GM12878 (cell line): ENCODE measurements around the gene USO1.

Source experiments
- HDAC6 ChIP-seq: fragments of 200-600 bp; sonication (generic); IDR thresholded peaks from one replicate; pipeline ENCODE4 v1.8.0; 2017; ENCODE audit warnings: antibody characterized with exemption; ENCODE audit not compliant: unreplicated experiment
- TF ChIP-seq, protein P1 (sequence below): fragments of 450-650 bp; IDR thresholded peaks from 2 replicates; pipeline ENCODE4 v1.6.1; 2018; ENCODE audit warnings: mild to moderate bottlenecking, low read depth, moderate library complexity; ENCODE audit not compliant: partially characterized antibody

DNA sequence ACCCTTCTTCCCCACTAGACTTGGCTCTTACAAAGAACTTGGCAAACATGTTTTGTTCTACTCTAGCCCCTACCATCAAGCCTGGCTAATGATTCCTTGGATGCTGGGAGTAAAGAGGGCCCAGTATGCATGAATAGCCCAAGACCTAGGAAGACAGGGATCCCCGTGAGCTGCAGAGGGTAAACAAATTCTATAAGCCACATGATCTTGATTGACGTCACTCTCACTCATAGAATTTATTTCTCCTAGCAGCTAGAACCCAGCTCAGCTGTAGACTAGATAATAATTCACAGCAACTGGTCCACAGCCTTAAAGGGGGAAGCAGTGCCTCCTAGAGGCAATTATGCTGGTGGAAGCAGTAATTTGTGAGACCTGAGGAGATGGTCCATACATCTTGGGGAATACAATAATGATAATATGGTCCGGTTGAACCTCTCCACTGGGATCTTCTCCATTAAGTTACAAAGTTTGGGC is 16.1 kb upstream of the USO1 start:
- no peak for TF ChIP-seq HDAC6
- TF ChIP-seq, protein P1, sequence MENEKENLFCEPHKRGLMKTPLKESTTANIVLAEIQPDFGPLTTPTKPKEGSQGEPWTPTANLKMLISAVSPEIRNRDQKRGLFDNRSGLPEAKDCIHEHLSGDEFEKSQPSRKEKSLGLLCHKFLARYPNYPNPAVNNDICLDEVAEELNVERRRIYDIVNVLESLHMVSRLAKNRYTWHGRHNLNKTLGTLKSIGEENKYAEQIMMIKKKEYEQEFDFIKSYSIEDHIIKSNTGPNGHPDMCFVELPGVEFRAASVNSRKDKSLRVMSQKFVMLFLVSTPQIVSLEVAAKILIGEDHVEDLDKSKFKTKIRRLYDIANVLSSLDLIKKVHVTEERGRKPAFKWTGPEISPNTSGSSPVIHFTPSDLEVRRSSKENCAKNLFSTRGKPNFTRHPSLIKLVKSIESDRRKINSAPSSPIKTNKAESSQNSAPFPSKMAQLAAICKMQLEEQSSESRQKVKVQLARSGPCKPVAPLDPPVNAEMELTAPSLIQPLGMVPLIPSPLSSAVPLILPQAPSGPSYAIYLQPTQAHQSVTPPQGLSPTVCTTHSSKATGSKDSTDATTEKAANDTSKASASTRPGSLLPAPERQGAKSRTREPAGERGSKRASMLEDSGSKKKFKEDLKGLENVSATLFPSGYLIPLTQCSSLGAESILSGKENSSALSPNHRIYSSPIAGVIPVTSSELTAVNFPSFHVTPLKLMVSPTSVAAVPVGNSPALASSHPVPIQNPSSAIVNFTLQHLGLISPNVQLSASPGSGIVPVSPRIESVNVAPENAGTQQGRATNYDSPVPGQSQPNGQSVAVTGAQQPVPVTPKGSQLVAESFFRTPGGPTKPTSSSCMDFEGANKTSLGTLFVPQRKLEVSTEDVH = no peak
